ENCODE data around the gene CNN2.
A peak's percentile ranks its signal among the peaks of the same experiment; 100 is the strongest.

The CNN2 gene

GRCh38 chr19:995051-995827 lies 31.2 kb upstream of the CNN2 start:
- no peak for DNase-seq (ENCODE audit: low read depth)

GRCh38 chr19:996051-996838 lies 30.2 kb upstream of the CNN2 start:
- DNase-seq (ENCODE audit: low read depth) = peak; percentile 41

GRCh38 chr19:998064-998463 lies 28.3 kb upstream of the CNN2 start:
- DNase-seq (ENCODE audit: low read depth) = no peak

- no peak for DNase-seq (ENCODE audit: low read depth)
These were observed 27.1 kb upstream of the CNN2 start for GRCh38 chr19:999379-999719.

GRCh38 chr19:1000095-1000494 lies 26.3 kb upstream of the CNN2 start, which contains the start of gene GRIN3B:
Gene GRIN3B (plus strand): TSS chr19:1000419. CDS start chr19:1000438, 19 bp downstream.
- peak; percentile 31 for DNase-seq (ENCODE audit: low read depth)

- DNase-seq (ENCODE audit: low read depth) = no peak
These were observed 25.5 kb upstream of the CNN2 start for GRCh38 chr19:1000591-1001537.

GRCh38 chr19:1001538-1002166 lies 24.8 kb upstream of the CNN2 start:
- DNase-seq (ENCODE audit: low read depth) = peak; percentile 63

GRCh38 chr19:1002600-1002999 lies 23.8 kb upstream of the CNN2 start:
- DNase-seq (ENCODE audit: low read depth) = no peak

- DNase-seq (ENCODE audit: low read depth) = no peak
These were observed 23.1 kb upstream of the CNN2 start for GRCh38 chr19:1003283-1003682.

GRCh38 chr19:1004204-1004802 lies 22.1 kb upstream of the CNN2 start:
- no peak for DNase-seq (ENCODE audit: low read depth)

- no peak for DNase-seq (ENCODE audit: low read depth)
These were observed 21.4 kb upstream of the CNN2 start for GRCh38 chr19:1004803-1005664.

- no peak for DNase-seq (ENCODE audit: low read depth)
These were observed 19.6 kb upstream of the CNN2 start for GRCh38 chr19:1006711-1007398.

- DNase-seq (ENCODE audit: low read depth) = no peak
These were observed 18.8 kb upstream of the CNN2 start for GRCh38 chr19:1007399-1008251.

GRCh38 chr19:1008268-1009040 lies 18.0 kb upstream of the CNN2 start:
- no peak for DNase-seq (ENCODE audit: low read depth)

GRCh38 chr19:1009041-1009980 lies 17.1 kb upstream of the CNN2 start:
- no peak for DNase-seq (ENCODE audit: low read depth)

GRCh38 chr19:1009981-1010538 lies 16.3 kb upstream of the CNN2 start:
- no peak for DNase-seq (ENCODE audit: low read depth)

Measured in stimulated activated CD8-positive, alpha-beta memory T cell treated with anti-CD3 and anti-CD28 coated beads, Interleukin-12 subunit alpha, Interleukin-12 subunit beta, amount 100 ng/mL, for 1 hour (primary cell).